ENCODE results near the gene BCKDK.
A peak's percentile ranks its signal among the peaks of the same experiment; 100 is the strongest.

DNA sequence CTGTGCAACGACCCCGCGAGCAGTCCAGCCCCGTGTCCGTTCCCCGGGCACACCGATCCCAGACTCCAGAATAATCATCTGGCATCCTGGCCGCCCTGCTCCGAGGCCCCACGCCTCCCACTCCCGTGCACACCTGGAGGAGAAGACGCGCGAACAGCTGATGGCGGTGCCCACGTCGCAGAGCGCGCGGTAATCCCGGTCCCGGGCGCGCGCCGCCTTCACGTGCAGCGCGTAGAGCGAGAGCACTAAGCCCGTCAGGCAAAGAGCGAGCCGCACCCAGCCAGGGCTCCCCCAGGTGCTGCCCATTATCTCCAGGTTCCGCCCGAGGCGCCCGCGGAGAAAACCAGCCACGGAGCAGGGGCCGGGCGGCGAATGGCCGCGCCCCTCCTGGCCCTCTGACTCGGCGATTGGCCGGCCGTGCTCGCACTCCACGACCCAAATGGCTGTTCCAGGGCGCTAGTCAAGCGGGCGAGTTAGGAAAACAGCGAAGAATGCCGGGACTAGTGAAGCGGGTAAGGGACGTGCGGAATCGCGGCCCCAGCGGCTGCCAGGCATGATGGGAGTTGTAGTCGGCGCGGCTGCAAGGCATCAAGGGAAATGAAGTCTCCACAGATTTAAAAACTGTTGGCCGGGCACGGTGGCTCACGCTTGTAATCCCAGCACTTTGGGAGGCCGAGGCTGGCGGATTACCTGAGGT lies 13.6 kb upstream of the BCKDK start, which contains the start of gene VKORC1:
- TF ChIP-seq, protein P1, sequence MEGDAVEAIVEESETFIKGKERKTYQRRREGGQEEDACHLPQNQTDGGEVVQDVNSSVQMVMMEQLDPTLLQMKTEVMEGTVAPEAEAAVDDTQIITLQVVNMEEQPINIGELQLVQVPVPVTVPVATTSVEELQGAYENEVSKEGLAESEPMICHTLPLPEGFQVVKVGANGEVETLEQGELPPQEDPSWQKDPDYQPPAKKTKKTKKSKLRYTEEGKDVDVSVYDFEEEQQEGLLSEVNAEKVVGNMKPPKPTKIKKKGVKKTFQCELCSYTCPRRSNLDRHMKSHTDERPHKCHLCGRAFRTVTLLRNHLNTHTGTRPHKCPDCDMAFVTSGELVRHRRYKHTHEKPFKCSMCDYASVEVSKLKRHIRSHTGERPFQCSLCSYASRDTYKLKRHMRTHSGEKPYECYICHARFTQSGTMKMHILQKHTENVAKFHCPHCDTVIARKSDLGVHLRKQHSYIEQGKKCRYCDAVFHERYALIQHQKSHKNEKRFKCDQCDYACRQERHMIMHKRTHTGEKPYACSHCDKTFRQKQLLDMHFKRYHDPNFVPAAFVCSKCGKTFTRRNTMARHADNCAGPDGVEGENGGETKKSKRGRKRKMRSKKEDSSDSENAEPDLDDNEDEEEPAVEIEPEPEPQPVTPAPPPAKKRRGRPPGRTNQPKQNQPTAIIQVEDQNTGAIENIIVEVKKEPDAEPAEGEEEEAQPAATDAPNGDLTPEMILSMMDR (IDR thresholded peaks at IDR 0.05), result peak in 2 of 5 experiments; percentile 37 to 43
- peak; percentile 5 to 75 for TF ChIP-seq POLR2A (IDR thresholded peaks at IDR 0.05)

Data from tibial nerve (tissue), 3 donors.